Endothelial cell of umbilical vein (primary cell): ENCODE data around the gene DTD1. TPM values are rescaled to one million over a fixed set of nuclear protein-coding genes. Genes with fewer than 3 reads are reported as not detected.

ENCODE experiments used
- BruUV-seq: library from RNA; stranded (reverse); fragments of 400-500 nt; replicated peaks from 2 replicates; lab custom pipeline; 2021; lab: Mats Ljungman, UMichigan
- CTCF ChIA-PET: fragments of 300-600, 350-600 bp; sonication (Branson Sonifier 250); formaldehyde crosslinking; loops from one replicate; lab custom pipeline; 2021; ENCODE audit warnings: antibody characterized with exemption, inconsistent platforms; lab: Charles Lee
- POLR2A ChIA-PET: fragments of 300-600, 350-600 bp; sonication (Branson Sonifier 250); formaldehyde crosslinking; loops from one replicate; lab custom pipeline; 2021; ENCODE audit warnings: antibody characterized with exemption, inconsistent platforms; lab: Charles Lee
- DNase-seq: peaks from one replicate; pipeline ENCODE4 v3.0.0-alpha.2; 2011; ENCODE audit warnings: low read depth, low spot score
- FAIRE-seq: peaks from 2 replicates; lab custom pipeline; 2011; peaks lifted over from hg19 to GRCh38; lab: Jason Lieb, UNC
- H2AFZ ChIP-seq: 2 replicates; pipeline ENCODE4 v1.6.0; 2012; ENCODE audit warnings: low read depth, low read length, control low read depth, inconsistent platforms
- H3K27ac ChIP-seq: 2 replicates; pipeline ENCODE4 v1.5.1; 2011; ENCODE audit warnings: low read depth, mild to moderate bottlenecking, control low read depth, low read length, moderate library complexity; ENCODE audit not compliant: insufficient read depth
- H3K27me3 ChIP-seq, 2 experiments: 2 replicates each; pipeline versions ENCODE4 v1.6.0 to v1.6.1; 2011; ENCODE audit warnings: low read length in 2 of 2, mixed read lengths in 1 of 2; ENCODE audit not compliant: control insufficient read depth in 2 of 2, insufficient read depth in 2 of 2
- H3K36me3 ChIP-seq, 2 experiments: 2 replicates in 1 of 2; 3 replicates in 1 of 2; pipeline ENCODE4 v1.5.1; 2011; ENCODE audit warnings: low read length in 2 of 2, mild to moderate bottlenecking in 1 of 2, moderate library complexity in 1 of 2; ENCODE audit not compliant: control insufficient read depth in 2 of 2, insufficient read depth in 2 of 2; ENCODE audit errors: extremely low read depth in 1 of 2
- H3K4me1 ChIP-seq: 3 replicates; pipeline ENCODE4 v1.5.1; 2011; ENCODE audit warnings: mild to moderate bottlenecking, low read length; ENCODE audit not compliant: control insufficient read depth, insufficient read depth; ENCODE audit errors: extremely low read depth
- H3K4me2 ChIP-seq: 2 replicates; pipeline ENCODE4 v1.6.1; 2011; ENCODE audit warnings: low read length, control low read depth, mixed read lengths; ENCODE audit not compliant: insufficient read depth
- H3K4me3 ChIP-seq, 3 experiments: fragments of 200-600 bp in 1 of 3; sonication (generic), shearing (Covaris generic) in 1 of 3; replicated peaks in 1 of 3; 2 replicates each; pipeline ENCODE4 v1.5.1; 2011 to 2016; ENCODE audit warnings: control low read depth in 3 of 3, low read length in 3 of 3, mild to moderate bottlenecking in 2 of 3, inconsistent platforms in 1 of 3, low read depth in 1 of 3, moderate library complexity in 1 of 3; ENCODE audit not compliant: insufficient read depth in 1 of 3
- H3K79me2 ChIP-seq: 2 replicates; pipeline ENCODE4 v1.6.0; 2012; ENCODE audit warnings: low read length, inconsistent platforms; ENCODE audit not compliant: control insufficient read depth, insufficient read depth
- H3K9ac ChIP-seq: replicated peaks from 2 replicates; pipeline ENCODE3; 2011; ENCODE audit warnings: low read length, control low read depth; ENCODE audit not compliant: insufficient read depth; ENCODE audit errors: extremely low read depth
- H3K9me1 ChIP-seq: replicated peaks from 3 replicates; pipeline ENCODE4 v1.6.0; 2011; ENCODE audit warnings: mild to moderate bottlenecking, low read length; ENCODE audit not compliant: control insufficient read depth, insufficient read depth; ENCODE audit errors: extremely low read depth
- H3K9me3 ChIP-seq: replicated peaks from 2 replicates; pipeline ENCODE4 v1.5.1; 2012; ENCODE audit warnings: low read length, inconsistent platforms; ENCODE audit not compliant: control insufficient read depth, insufficient read depth
- H4K20me1 ChIP-seq: replicated peaks from 2 replicates; pipeline ENCODE3; 2011; ENCODE audit warnings: mild to moderate bottlenecking, low read length; ENCODE audit not compliant: control insufficient read depth, insufficient read depth; ENCODE audit errors: extremely low read depth
- EZH2 ChIP-seq: IDR thresholded peaks from 2 replicates; pipeline ENCODE4 v1.6.1; 2012; ENCODE audit warnings: borderline replicate concordance, low read depth, mild to moderate bottlenecking, moderate library complexity, low read length, inconsistent platforms; ENCODE audit not compliant: severe bottlenecking
- FOS ChIP-seq: IDR thresholded peaks from 2 replicates; pipeline ENCODE4 v1.6.1; 2011; ENCODE audit warnings: mild to moderate bottlenecking, low read length, moderate library complexity, borderline replicate concordance; ENCODE audit not compliant: insufficient read depth
- GATA2 ChIP-seq: IDR thresholded peaks from 2 replicates; pipeline ENCODE4 v1.7.0; 2011; ENCODE audit warnings: low read depth, mild to moderate bottlenecking, moderate library complexity, mixed read lengths, low read length; ENCODE audit not compliant: insufficient read length, insufficient read depth
- JUN ChIP-seq: IDR thresholded peaks from 2 replicates; pipeline ENCODE4 v1.6.1; 2011; ENCODE audit warnings: borderline replicate concordance, low read depth; ENCODE audit not compliant: insufficient read length, insufficient read depth
- MAX ChIP-seq: IDR thresholded peaks from 2 replicates; pipeline ENCODE4 v1.6.1; 2011; ENCODE audit not compliant: insufficient read depth, insufficient read length
- MYC ChIP-seq: IDR thresholded peaks from one replicate; pipeline ENCODE4 v1.6.1; 2011; ENCODE audit warnings: mild to moderate bottlenecking, low read depth, low read length
- POLR2A ChIP-seq: IDR thresholded peaks from 2 replicates; pipeline ENCODE4 v1.6.1; 2012; ENCODE audit warnings: low read depth, mild to moderate bottlenecking, control low read depth, low read length
- POLR2AphosphoS5 ChIP-seq: IDR thresholded peaks from 2 replicates; pipeline ENCODE4 v1.6.1; 2012; ENCODE audit warnings: low read depth, mild to moderate bottlenecking, control low read depth, low read length, moderate library complexity; ENCODE audit not compliant: insufficient read depth
- dilution Hi-C: fragments of 300-500 bp; cut with MboI; formaldehyde crosslinking; loops from one replicate; pipeline ENCODE4 v1.15.0; 2019; ENCODE audit warnings: low sequenced_read_pairs; ENCODE audit not compliant: extremely low pct_ligation_motif_present
- intact Hi-C: fragments of 100-400 bp; cut with micrococcal nuclease; formaldehyde crosslinking; loops from one replicate; pipeline ENCODE4 v1.10.0; 2022
- polyA plus RNA-seq, 4 experiments: library from polyadenylated mRNA; depleted of rRNA in 3 of 4; stranded (reverse) in 3 of 4; unstranded in 1 of 4; fragments of >200 nt; gene quantifications; 2 replicates each; pipeline versions ENCODE4 v1.2.1 to v1.2.3, GENCODE V29; 2011 to 2012; ENCODE audit warnings: missing spikeins in 1 of 4
- total RNA-seq: library from RNA; stranded (reverse); gene quantifications from 2 replicates; pipeline ENCODE4 v1.2.3, GENCODE V29; 2021
- TF ChIP-seq, protein P1 (sequence below), 2 donors: IDR thresholded peaks; 1 replicate in 1 of 2; 2 replicates in 1 of 2; pipeline ENCODE4 v1.5.1; 2011; ENCODE audit warnings: low read length in 2 of 2, mild to moderate bottlenecking in 2 of 2, moderate library complexity in 2 of 2, control low read depth in 1 of 2, inconsistent platforms in 1 of 2, low read depth in 1 of 2; ENCODE audit not compliant: insufficient read depth in 1 of 2; ENCODE audit errors: extremely low read depth in 1 of 2

DTD1 gene
- total and polyA plus RNA-seq, 2 donors (not counting 3 experiments of a cell fraction or from before 2014, with no cell fraction given): 48.2 to 50.8 TPM

DNA sequence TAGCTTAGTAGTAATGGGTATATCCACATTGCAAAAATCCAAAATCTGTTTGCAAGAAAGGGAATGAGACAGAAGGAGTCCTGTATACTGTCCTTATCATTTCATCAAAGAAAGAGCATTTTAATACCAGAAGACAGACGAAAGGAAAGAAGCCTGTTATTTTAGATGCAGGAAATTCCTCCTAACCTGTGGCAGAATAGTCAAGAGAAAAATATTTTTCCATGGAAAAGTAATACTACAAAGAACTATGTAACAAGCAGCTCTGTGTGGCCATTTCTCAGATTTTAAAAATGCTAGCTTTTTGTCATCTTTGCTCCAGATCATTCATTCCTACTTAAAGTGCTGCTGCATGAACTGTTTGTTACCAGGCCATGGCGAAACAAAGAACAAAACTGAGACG is 152.9 kb downstream of the DTD1 start:
- FAIRE-seq (no peak), DNase-seq (no peak)
- no peaks in the 10 kb centered on the region for H3K36me3 ChIP-seq
- no peak overlapping the region for H2AFZ ChIP-seq
- POLR2A ChIA-PET: no interaction called here
- dilution Hi-C loops (no loop called here), intact Hi-C loops (no loop called here)
- H3K27me3 ChIP-seq: no peaks in the 10 kb centered on the region
- H4K20me1 ChIP-seq: no peaks in the 10 kb centered on the region
- no peaks in the 10 kb centered on the region for H3K4me1 ChIP-seq
- CTCF ChIA-PET: interaction anchor here (1.3 to 1.6 kb wide), 2 partner anchors 13 to 22 kb away, joined by 3 to 4 read pairs; no protein-coding TSS in a partner anchor
- H3K9ac ChIP-seq: no peak overlapping the region
- no TSS peak for BruUV-seq
- no peak overlapping the region for H3K4me3 ChIP-seq
- H3K9me3 ChIP-seq: no peaks in the 10 kb centered on the region
- no peaks in the 10 kb centered on the region for H3K79me2 ChIP-seq
- TF ChIP-seq MAX: no peak
- TF ChIP-seq POLR2AphosphoS5: no peak
- no peak for TF ChIP-seq FOS
- no peak for TF ChIP-seq MYC
- H3K4me2 ChIP-seq: no peak overlapping the region
- no peaks in the 10 kb centered on the region for H3K9me1 ChIP-seq
- H3K27ac ChIP-seq: no peak overlapping the region

- H3K79me2 ChIP-seq: no peaks in the 10 kb centered on the region
- DNase-seq (no peak), FAIRE-seq (no peak)
- no peaks in the 10 kb centered on the region for H3K9me3 ChIP-seq
- no peak overlapping the region for H3K4me2 ChIP-seq
- no peak overlapping the region for H3K9ac ChIP-seq
- dilution Hi-C loops: no loop called here
- no peaks in the 10 kb centered on the region for H3K27me3 ChIP-seq
- TF ChIP-seq POLR2AphosphoS5 (no peak), FOS (no peak), GATA2 (no peak), EZH2 (no peak), MAX (no peak), MYC (no peak), POLR2A (no peak), JUN (no peak)
- TF ChIP-seq, protein P1, sequence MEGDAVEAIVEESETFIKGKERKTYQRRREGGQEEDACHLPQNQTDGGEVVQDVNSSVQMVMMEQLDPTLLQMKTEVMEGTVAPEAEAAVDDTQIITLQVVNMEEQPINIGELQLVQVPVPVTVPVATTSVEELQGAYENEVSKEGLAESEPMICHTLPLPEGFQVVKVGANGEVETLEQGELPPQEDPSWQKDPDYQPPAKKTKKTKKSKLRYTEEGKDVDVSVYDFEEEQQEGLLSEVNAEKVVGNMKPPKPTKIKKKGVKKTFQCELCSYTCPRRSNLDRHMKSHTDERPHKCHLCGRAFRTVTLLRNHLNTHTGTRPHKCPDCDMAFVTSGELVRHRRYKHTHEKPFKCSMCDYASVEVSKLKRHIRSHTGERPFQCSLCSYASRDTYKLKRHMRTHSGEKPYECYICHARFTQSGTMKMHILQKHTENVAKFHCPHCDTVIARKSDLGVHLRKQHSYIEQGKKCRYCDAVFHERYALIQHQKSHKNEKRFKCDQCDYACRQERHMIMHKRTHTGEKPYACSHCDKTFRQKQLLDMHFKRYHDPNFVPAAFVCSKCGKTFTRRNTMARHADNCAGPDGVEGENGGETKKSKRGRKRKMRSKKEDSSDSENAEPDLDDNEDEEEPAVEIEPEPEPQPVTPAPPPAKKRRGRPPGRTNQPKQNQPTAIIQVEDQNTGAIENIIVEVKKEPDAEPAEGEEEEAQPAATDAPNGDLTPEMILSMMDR (IDR thresholded peaks at IDR 0.05; ENCODE audit: extremely low read depth in 1 of 2, insufficient read depth in 1 of 2, low read depth in 1 of 2, low read length in 2 of 2): no peak
- no peaks in the 10 kb centered on the region for H3K4me1 ChIP-seq
- CTCF ChIA-PET: no interaction called here
- no peak overlapping the region for H3K4me3 ChIP-seq
- H2AFZ ChIP-seq: no peak overlapping the region
- H4K20me1 ChIP-seq: no peaks in the 10 kb centered on the region
- intact Hi-C loops: no loop called here
- H3K9me1 ChIP-seq: no peaks in the 10 kb centered on the region
- POLR2A ChIA-PET: no interaction called here
- no TSS peak for BruUV-seq
- H3K36me3 ChIP-seq: no peaks in the 10 kb centered on the region
- no peak overlapping the region for H3K27ac ChIP-seq
Observed at GRCh38 chr20:18742841-18743240, 155.0 kb downstream of the DTD1 start.
